Stimulated activated CD4-positive, alpha-beta T cell treated with anti-CD3 and anti-CD28 coated beads, Interleukin-1b, Interleukin-23, amount 100 ng/mL, for 48 hours (primary cell): ENCODE results near the gene MEAF6.
"Not testable (repeated sequence)": the region's sequence is repeated elsewhere in the genome, so short reads cannot be mapped to it uniquely, and the experiment has no call there.

Experiments used
- DNase-seq: peaks from one replicate; pipeline ENCODE4 v3.0.0-alpha.2; 2020

Gene MEAF6

DNA sequence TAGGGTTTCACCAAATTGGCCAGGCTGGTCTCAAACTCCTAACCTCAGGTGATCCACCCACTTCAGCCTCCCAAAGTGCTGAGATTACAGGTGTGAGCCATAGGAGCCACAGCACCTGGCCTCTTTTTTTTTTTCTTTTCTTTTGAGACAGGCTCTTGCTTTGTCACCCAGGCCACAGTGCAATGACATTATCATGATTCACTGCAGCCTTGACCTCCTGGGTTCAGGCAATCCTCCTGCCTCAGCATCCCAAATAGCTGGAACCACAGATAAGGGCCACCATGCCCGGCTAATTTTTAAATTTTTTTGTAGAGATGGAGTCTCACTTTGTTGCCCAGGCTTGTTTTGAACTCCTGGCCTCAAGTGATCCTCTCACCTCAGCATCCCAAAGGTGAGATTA, 15.3 kb upstream of the MEAF6 start:
- not testable (repeated sequence) for DNase-seq

DNA sequence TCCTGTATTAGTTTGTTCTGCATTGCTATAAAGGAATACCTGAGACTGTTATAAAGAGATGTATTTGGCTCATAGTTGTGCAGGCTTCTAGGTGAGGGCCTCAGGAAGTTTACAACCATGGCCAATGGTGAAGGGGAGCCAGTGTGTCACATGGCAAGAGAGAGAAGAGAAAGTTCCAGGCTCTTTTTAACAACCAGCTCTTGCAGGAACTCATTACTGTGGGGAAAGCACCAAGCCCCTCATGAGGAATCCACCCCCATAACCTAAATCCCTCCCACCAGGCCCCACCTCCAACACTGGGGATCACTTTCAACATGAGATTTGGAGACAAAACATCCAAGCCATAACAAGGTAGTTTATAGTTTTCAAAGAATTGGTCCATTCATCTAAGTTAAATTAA, 5.0 kb upstream of the MEAF6 start:
- DNase-seq = no peak

DNA sequence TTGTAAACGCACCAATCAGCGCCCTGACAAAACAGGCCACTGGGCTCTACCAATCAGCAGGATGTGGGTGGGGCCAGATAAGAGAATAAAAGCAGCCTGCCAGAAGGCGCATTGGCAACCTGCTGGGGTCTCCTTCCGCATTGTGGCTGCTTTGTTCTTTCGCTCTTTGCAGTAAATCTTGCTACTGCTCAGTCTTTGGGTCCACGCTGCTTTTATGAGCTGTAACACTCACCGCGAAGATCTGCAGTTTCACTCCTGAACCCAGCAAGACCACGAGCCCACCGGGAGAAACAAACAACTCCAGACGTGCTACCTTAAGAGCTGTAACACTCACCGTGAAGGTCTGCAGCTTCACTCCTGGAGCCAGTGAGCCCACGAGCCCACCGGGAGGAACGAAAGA, 4.4 kb upstream of the MEAF6 start:
- DNase-seq = peak; percentile 54

DNA sequence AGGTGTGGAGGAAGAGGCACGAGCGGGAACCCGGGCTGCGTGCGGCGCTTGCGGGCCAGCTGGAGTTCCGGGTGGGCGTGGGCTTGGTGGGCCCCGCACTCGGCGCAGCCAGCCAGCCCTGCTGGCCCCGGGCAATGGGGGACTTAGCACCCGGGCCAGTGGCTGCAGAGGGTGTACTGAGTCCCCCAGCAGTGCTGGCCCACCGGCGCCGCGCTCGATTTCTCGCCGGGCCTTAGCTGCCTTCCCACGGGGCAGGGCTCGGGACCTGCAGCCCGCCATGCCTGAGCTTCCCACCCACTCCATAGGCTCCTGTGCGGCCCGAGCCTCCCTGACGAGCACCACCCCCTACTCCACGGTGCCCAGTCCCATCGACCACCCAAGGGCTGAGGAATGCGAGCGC, 3.7 kb upstream of the MEAF6 start:
- DNase-seq = not testable (repeated sequence)

DNA sequence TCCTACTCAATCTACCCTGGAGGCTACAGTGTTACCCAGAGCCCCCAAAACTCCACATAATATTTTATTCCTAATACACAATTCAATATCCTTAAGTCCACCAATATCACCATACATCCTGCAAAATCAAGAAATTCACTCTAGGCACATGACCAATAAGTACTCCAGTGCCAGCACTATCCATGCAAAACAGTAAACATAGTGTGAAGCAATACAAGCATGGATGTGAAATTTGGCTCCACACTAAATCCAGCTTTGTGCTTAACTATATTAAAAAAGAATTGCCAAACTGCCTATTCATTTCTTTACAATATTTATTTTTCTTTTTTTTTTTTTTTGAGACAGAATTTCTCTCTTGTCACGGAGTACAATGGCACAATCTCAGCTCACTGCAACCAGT, 3.0 kb upstream of the MEAF6 start:
- no peak for DNase-seq

DNA sequence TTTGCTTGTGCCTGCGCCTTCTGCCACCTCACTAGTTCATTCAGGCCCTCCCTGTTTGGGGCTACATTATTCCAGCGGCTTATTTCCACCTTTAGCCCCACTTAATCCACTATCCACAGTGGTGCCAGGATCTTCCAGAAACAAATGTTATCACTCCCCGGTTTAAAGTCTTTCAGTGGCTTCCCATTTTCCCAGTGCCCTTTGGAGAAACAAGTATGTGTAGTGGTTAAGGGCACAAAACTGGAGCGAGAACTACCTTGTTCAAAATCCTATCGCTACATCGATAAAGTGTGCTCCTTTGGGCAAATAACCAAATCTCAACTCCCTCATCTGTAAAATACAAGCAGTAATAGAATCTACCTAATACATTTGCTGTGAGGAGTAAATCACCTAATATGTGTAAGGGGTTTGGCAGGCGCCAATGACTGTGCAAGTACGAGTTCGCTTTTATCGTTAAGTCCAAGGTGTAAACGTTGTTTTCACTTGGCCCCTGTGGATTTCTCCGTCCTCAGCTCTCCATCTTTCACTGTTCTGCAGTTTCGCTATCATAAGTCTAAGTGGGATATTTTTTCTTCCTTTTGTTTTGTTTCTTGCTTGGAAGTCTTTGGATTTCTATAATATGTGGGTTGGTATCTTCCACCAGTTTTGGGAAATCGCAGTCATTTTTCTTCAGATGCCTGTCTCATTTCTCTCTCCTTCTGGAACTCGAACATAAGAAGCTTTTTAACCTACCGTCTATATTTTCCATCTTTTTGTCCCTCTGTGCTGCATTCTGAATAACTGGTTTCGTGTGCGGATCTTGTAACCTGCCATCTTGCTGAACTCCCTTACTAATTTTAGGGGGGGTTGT, 844 bp upstream of the MEAF6 start:
- no peak for DNase-seq

DNA sequence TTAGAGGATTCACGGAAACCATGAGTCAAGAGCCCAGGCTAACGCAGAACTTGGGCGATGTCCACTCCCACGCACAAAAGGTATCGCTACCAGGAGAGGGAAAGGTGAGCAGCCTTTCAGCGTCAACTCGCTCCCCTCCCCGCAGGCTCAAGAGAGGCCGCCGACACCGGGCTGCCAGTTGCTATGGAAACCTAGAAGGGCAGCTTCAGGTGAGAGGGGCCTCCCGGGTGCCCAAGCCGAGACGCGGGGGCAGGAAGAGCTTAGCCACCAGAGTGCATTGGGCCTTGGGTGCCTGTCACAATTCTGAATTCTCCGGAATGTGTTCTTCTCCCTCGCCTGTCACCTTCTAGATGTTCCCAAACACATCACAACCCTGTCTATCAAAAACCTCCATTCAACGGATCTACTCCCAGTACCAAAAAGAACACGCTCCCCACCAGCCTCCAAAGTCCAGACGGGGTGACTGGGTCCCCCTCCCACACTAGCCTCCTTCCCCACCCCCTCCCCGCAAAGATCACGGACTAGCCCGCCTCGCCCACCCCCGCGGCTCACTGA, 694 bp downstream of the MEAF6 start:
- DNase-seq = peak; percentile 75

DNA sequence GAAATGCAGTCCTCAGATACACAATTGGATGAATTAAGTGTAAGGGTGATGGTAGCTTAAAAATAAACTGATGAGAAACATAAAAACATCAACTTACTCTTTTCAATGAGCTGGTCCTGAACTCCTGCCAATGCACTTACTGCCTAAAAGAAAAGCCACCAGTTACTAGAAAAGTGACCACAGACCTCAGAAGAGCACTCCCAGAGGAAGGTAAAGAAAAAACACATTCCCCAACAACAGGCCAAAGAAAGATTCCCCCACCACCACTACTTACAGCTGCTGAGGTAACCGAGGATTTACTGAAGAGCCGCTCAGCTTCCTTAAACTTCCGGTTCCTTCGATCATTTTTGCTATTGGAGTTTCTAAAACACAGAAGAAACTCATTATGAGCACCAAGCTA, 5.4 kb downstream of the MEAF6 start:
- no peak for DNase-seq

DNA sequence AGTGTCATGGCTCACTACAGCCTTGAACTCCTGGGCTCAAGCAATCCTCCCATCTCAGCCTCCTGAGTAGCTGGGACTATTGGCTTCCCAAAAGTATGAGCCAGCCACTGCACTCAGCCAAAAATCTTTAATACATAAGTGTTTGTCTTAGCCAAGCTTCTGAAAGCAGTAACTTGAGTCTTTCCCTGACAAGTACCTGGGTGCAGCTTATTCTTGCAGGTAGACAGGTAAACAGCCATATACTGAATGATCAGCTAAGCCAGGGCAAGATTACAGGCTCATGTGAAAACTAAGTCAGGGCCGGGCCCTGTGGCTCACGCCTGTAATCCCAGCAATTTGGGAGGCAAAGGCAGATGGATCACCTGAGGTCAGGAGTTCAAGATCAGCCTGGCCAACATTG, 7.8 kb downstream of the MEAF6 start:
- no peak for DNase-seq

DNA sequence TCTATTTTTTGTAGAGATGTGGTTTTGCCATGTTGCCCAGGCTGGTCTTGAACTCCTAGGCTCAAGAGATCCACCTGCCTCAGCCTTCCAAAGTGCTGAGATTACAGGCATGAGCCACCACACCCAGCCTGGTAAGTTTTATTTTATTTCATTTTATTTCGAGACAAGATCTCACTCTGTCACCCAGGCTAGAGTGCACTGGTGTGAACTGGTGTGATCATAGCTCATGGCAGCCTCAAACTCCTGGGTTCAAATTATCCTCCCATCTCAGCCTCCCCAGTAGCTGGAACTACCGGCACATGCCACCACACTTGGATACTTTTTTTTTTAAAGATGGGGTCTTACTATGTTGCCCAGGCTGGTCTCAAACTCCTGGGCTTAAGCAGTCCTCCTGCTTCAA, 11.8 kb downstream of the MEAF6 start:
- not testable (repeated sequence) for DNase-seq

DNA sequence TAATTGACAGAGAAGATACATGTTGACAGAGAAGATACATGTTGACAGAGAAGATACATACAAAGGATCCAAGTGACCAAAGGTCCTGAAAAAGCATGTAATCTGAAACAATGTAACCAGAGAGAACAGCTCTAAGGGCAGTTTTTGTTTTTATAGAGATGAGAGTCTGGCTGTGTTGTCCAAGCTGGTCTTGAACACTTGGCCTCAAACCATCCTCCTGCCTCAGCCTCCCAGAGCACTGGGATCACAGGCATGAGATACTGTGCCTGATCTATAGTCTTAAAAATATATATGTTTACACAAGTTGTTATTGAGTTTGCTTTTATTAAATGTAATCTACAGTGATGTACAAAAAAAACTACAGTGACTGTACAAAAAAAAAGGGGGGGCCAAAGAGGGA, 12.5 kb downstream of the MEAF6 start:
- no peak for DNase-seq

DNA sequence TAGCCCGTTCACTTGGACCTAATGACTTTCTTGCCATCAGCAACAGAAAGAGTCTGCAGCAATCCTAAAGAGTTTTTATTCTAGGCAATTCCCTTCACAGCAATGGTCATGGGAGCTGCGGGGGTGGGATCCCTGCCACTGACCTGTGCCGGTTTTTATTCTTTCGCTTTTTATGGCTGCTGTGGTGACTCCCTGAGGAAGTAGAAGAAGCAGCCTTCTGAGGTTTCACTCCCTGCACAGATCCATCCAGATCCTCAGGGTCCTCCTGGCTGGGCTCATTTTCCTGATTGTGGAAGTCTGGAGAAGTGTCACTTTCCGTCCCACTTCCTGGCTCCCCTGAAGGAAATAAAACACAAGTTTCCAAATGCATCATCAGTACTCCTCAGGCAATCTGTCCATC, 12.9 kb downstream of the MEAF6 start:
- no peak for DNase-seq

DNA sequence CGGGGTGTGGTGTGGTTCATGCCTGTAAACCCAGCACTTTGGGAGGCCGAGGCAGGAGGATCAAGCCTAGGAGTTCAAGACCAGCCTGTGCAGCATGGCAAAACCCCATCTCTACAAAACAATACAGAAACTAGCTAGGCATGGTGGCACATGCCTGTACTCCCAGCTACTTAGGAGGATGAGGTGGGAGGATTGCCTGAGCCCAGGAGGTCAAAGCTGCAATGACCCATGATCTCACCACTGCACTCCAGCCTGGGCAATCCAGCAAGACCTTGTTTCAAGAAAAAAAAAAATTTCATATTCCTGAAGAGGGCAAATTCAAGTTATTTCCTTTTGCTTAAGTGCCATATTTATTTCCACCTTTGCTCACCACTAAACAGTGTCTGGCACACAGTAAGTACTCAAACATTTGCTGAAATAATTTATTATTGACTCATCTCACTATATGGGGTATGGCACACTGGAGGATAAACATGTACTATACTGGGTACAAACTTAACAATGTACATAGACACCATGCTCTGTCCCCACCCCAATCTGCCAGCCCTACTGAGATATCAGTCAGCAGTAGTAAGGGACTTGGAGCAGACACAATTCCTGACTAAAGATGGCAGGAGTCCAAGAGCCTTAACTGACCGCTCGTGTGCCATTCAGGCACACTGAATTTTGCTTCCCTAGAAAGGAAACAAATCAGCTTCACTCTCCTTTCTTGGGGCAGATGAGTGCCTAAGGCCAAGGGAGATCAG, 15.5 kb downstream of the MEAF6 start:
- no peak for DNase-seq

DNA sequence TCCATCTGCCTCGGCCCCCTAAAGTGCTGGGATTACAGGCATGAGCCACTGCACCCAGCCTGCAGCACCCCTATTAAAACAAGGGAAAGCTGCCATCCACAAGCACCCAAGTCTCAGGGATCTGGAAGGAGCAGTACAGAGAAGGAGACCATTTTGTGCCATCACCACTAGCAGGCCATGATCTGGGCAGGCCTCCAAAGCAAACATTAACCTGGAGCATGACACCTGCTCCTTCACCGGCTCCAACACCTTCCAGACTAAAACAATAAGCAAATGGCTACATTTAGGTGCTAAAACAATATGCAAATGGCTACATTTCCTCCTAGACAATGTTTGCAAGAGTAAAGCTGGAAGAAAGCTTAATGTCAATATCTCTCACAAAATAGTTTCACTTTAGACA, 16.7 kb downstream of the MEAF6 start:
- no peak for DNase-seq

DNA sequence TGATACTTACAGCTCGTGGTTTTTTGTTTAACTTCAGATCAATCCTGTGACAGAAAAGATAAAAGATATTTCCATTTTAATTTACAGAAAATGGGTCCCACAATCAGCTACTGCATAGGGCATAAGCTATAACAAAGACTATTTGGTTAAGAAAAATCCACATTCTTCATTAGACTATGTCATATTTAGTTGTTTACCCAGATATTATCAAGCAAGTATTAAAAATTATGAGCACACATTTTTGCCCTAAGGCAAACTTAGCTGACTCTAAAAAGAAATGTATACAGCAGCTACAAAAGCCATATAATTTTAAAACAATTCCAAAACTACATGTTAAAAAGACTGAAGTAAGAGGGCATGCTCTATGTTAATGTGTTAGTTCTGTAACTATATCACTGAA, 18.7 kb downstream of the MEAF6 start:
- DNase-seq = no peak

DNA sequence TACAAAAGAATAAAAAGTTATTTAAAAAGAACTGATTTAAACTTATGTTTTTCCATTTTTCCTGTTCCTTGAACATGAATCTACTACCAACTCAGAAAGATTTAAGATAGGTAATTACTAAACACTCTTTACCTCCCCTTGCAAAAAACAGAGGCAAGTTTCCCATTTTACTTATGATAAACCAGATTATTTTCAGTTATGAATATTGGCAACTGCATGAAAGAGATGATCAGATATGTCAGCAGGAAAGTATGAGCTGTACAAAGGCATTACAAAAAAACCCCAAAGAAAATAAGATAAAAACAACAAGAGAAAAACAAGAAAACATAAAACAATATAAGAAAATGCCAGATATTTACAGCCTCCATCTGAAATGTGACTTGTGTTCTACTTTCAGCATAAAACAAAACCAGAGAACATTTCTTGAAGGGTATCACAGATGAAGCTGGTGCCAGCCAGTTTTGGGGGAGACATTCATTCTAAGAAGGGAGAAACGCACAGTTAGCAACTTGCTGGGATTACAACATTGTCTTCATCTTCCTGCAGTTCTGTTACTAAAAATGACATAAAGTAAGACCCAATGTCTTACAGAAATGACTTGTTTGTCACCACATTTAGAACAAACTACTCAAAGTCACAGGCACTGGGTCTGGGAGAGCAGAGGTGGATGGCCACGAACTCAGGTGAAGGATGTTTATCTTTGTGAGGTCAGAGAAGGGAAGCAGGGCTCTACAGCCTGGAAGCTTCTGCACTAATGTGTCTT, 21.0 kb downstream of the MEAF6 start:
- no peak for DNase-seq

DNA sequence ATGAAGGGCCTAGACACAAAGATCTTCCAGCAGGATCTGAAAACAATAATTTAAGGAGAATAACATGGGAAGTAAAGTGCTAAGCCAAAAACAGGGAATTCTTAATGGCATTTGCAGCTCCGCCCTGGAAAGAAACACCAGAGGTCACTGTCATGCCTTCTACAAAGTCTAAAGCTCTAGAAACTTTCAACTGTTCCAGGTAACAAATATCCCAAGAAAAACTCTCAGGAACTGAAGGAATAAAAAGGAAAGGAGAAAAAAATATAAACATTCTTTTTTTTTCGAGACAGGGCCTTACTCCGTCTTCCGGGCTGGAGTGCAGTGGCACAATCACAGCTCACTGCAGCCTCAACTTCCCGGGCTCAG, 27.0 kb downstream of the MEAF6 start:
- DNase-seq = no peak

DNA sequence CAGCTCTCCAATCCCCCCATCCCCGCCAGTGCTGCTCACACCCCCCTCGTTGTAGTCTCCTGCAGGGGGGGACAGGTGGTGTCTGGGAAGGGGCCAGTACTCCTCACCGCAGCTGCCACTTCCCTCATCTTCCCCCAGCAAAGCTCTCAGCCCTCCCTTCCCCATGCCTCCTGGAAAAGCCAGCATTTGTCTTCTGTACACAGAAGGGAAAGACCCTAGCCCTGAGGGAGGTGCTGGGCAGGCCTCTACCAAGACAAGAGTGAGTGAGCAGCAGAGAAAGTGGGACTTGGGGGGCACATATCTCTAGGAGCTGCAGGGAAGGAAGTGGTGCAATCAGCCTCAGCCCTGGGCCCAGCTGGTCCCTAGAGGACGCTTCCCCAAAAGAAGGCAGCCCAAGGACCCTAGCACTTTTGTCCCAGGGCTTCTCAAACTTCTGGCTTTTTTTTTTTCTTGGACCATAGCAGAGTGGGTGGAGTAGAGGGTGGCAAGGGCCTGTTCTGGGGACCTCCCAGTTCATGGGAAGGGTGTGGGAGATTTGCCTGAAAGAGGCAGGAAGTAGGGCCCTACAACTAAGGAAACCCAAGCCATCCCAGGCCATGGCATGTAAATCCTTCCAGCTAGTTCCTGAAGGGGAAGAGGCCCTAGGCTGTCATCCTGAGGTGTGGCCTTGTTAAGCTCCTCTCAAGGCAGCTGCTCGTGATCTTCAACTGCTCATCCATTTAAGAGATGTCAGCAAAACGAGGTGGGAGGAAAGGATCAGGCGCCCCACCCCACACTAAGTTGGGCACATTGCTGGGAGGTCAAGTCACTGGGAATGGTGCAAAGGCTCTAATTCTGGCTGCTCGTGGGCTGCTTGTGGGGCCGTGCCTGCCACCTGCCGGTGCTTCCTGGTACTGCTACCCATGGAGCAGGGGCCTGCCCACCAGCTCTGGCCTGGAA, 27.6 kb downstream of the MEAF6 start:
- peak; percentile 69 for DNase-seq

DNA sequence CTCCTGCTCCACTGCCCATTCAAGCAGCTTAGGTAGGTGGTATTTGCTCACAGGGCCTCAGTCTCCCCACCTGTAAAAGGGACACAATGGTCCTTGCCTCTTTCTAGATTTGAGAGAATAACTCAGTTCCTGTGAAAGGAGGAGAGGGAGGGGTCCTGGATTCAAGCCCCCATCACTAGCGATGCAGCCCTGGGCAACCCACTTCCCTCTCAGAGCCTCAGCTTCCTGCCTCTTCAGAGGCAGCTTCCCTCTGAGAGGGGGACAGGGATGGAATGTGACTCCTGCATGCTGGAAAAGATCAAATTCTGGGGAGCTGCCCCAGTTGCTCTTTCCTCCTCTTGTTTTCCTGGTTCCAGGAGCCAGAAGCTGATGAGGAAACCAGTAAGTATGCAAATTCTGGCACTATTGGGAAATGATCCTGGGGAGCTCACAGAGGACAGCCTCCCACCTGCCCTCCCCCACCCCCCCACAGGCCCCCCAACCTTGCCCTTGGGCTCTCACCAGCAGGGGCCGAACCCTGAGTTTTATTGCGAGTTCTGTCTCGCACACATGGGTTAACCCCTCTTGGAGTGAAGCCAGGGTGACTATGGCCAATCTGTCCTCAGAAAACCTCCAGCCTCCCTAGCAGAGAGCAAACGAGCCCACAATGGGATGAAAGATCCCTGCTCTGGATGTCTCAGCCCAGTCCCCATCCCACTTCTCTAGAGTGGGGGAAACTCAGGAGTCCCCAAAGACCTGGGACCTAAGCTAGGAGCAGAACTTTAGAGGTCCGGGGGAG, 28.5 kb downstream of the MEAF6 start:
- no peak for DNase-seq

DNA sequence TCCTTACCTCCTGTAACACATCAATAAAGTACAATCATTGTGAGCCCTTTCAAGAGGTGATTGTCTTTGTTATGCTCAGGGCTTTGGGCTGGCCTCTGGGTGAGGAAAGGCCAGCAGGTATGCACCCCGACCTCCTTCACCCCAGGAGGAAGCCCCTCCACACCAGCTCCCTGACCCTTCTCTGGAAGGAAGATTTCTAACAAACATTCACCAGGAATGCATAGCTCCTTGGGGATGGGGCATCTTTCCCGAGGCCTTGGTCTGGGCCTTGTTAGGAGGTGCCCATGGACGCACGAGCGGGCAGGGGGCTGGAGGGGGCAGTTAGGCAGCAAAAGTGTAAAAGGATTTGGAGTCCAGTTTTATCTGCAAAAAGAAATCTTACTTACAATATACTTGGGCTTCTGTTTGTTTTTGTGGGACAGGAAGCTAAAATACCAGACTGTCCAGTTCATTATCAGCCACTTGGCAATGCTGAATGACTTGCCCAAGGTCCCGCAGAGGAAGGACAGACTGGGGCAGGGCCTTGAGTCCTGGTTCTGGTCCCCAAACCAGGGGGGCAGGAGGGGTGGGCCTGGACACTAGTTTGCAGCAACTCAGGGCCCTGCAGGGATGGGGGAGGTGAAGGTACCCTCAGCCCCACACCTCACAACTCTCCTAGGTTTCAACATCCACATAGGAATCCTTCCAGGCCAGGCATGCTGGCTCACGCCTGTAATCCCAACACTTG, 30.1 kb downstream of the MEAF6 start:
- DNase-seq = no peak

DNA sequence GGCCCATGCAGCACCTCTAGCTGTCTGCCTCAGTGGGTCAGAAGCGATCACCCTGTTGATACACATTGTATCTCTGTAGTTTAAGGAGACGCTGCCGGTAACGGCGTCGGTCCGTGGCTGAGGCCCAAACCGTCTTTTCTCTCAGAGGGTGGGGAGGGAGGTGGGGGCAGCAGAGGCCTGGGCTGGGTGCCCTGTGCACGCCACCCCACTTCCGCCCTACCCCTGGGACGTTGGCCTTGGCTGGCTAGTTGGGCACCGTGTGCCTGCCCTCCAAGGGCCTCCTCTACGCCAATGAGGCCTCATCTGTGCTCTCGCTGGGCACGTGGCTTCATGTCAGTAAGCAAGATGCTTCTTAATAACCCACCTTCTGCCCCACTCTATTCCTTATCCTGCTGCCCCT, 30.8 kb downstream of the MEAF6 start:
- no peak for DNase-seq
